Measurements from ENCODE around the gene KCNN2.
A peak's percentile ranks its signal among the peaks of the same experiment; 100 is the strongest.
"Not testable (repeated sequence)": the region's sequence is repeated elsewhere in the genome, so short reads cannot be mapped to it uniquely, and the experiment has no call there.

Gene KCNN2

DNA sequence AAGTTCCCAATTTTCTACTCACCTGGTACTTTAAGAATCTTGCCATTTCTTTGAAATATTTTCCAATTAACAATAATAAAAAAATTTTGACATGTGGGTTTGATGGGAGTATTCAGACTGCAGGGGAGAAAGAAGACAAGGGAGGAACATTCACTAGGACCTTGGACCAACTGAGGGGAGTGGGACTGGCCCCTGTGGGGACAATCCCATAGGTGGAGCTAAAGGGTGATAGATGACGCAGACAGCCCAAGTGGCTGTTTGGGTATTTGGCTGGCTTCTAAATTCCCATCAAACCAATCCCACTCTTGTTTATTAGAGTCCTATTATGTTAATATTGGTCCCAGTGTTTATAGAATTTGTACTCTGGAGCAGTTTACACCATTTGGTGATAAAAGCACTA lies 65.3 kb downstream of the KCNN2 start:
- no peak for DNase-seq

DNA sequence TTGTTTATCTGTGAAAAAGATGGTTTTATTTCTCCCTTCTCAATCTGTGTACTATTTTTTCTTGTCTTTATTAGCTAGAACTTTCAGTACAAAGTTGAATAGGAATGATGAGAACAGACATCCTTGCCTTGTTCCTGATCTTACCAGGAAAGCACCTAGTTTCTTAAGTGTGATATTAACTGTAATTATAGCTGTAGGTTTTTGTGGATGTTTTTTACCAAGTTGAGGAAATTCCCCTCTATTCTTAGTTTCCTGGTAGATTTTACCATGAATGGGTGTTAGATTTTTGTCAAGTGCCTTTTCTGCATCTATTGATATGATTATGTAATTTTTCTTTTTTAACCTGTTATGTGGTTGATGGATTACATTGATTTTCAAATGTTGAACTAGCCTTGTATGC lies 68.7 kb downstream of the KCNN2 start:
- DNase-seq: no peak

DNA sequence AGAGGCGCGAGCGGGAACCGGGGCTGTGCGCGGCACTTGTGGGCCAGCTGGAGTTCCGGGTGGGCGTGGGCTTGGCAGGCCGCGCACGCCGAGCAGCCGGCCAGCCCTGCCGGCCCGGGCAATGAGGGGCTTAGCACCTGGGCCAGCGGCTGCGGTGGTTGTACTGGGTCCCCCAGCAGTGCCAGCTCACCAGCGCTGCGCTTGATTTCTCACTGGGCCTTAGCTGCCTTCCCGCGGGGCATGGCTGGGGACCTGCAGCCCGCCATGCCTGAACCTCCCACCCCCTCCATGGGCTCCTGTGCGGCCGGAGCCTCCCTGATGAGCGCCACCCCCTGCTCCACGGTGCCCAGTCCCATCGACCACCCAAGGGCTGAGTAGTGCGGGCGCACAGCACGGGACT lies 70.8 kb downstream of the KCNN2 start:
- DNase-seq: not testable (repeated sequence)

DNA sequence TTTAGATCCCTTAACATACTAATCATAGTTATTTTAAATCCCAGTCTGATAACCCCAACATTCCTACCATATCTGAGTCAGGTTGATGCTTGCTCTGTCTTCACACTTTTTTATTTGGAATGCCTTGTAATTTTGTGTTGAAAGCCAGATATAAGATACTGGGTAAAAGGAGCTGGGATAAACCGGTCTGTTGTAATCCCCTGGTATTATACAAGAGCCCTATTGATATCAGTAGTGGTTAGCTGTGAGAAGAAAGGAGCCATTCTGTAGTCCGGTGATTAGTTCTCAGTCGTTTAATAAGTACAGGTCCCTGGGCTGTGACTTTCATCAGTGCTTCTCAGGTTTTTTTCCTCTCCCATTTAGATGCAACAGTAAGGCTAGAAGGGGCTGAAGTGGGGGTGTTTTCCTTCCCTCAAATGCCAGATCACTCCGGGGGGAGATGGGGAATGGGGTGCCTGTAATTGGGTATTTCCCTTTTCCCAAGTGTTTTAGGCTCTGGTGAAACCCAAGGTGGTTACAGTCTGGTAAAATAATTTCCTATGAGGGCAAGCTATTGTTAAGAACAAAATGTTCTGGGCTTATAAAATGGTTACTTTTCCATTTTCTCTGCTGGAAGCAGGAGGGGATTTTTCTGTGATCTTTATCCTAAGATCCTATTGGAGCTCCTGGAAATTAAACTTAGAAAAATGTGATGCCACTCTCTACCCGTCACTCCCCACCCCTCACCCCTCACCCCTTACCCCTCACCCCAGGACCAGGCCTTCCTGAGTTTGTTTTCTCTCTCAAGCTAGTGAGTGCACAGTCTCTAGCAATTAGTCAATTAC lies 72.7 kb downstream of the KCNN2 start:
- DNase-seq: no peak

DNA sequence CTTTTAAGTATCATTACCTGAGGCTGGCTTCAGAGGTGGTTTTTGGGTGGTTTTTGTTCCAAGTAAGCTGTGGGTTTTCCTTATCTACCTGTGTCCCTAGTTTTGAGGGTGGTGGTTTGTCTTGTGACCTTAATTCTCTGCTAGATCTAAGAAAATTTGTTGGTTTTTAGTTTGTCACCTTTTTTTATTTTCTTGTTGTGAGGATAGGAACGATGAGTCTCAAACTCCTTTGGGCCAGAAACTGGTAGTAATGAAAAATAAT lies 73.3 kb downstream of the KCNN2 start:
- no peak for DNase-seq

DNA sequence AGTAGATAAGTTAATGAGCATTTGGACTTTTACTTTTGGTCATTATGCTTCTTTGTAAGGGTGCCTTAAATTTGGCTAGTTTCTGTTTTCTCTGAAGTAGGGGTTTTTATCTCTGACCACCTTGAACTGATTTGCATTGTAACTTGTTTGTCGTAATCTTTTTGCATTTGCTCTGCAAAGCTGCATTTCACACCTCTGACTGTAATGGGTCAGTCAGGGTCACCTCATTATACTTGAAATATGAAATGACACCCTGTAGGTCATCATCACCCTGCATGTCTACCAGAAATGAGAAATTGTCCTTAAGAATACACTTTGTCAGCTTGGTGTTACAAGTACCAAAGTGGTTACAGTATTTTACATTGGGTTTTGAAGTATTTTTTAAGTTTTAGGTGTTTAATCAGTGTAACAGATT lies 74.0 kb downstream of the KCNN2 start:
- DNase-seq: no peak

DNA sequence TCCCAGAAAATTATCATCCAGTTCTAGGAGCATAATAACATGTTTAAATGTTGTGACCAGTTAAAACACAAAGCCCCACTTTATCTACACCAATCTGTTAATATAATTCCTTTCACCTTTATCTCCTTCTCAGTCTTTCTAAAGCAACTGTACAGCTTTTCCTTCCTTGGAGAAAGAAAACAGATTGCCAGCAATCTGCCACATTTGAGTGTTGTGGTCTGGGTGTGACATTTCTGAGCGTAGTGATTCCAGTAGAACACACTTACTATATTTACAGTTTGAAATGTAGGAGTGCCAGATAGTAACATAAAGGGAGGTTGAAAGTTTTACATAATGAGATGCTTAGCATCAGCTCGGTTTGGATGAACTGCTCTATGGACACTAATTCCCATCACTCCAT lies 76.1 kb downstream of the KCNN2 start:
- no peak for DNase-seq

DNA sequence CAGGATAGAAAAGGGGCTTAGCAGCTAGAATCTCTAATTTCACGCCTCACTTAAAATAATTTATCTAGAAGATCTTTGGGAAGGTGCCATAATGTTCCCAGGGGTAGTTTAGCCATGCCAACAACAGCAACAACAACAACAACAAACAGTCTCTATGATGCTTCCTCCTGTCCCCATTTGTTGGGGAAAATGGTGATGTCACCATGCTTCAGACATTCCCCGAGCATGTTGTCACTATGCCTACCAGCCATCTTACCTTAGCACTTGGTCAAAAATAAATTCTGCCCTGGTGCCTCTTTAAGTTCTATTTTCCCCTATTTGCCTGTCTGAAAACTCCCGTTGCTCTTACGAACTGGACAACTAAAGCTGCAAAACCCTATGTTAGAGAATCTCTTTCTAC lies 76.6 kb downstream of the KCNN2 start:
- DNase-seq: peak; percentile 63

DNA sequence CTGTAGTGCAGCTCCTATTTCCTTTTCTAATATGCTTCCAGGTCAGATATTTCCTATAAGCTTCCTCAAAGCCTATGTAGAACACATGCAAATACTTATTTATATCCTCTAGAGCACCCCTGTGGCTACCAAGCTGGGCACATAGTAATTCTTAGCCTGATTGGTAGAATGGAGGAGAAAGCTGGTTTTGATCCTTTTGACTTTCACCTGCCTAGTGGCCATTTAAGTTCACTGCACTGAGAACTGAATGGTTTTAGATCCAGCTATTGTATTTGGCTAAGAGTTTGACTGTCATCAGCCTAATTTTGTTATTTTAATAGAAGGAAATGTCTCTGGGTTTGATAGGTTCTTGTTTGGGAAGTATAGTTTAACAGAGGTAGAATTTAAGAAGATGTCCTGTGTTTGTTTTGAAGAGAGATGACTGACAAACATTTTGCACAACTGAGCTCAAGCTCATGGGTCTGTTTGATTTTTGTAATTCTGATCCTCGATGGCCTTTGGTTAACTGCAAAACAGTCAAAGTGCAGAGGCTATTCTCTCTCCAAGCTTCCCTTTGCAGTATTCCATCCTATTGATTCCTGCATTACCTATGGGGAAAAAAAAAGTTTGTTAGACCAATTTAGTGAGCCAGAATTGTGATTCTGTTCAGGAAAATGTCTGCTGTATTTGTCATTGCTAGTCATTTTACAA lies 85.4 kb downstream of the KCNN2 start:
- no peak for DNase-seq

DNA sequence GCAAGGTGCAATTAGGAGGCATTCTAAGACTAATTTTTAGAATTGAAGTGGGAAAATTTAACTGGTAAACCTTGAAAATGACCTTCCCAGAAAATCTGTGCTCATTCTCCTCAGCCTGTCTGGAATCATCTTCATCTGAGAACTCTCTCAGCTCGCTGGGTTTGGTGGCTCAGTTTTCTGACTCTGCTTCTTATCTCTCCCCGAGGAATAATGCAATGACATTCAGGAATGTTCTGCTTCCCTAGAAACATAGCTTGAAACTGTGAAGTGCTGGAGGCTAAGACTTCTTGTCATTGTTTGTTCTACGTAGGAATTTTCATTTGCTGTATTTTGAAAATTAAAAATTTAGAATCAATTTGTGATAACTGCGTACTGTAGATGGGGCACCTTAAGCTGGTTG lies 86.6 kb downstream of the KCNN2 start:
- no peak for DNase-seq

DNA sequence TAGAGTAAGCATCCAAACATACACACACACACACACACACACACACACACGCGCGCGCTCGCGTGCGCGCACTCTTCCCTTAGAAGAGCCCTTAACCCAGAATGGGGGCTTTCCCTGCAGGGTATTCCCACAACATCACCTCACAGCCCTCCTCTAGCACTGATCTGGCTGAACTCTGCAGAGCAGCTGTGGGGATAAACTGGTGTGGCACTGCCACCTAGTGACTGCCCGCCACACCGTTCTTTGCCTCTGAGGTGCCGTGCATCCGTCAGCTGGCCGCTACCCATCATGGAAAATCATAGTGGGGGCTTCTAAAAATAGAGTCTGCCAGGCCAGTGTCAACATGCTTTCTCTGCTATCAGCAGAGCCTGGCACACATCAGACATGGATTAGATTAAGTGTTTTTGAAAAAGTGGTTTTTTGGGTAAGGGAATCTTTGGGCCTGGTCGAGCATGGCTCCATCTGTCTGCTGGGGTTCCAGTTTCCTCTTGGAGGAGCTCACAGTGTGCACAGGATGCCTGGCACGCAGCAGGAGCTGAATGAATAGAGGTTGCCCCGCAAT lies 88.1 kb downstream of the KCNN2 start:
- peak; percentile 88 for DNase-seq

DNA sequence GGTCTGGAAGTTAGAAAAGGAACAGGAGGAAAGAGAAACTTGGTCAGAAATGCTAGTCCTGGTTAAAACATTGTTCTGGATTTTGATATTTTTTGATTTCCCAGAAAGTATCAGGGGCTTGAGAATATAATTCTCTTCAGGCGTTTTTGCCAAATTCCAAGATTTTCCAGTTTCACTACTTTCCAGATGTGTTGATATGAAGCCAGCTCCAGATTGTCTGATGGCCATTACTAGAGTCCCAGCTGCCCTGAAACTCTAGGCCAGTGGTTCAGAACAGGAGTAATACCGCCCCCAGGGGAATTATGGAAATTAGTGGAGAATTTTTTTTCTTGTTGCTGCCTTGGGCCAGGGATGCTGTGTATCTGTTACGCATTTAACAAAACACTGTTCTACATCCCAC lies 88.6 kb downstream of the KCNN2 start:
- DNase-seq: no peak

DNA sequence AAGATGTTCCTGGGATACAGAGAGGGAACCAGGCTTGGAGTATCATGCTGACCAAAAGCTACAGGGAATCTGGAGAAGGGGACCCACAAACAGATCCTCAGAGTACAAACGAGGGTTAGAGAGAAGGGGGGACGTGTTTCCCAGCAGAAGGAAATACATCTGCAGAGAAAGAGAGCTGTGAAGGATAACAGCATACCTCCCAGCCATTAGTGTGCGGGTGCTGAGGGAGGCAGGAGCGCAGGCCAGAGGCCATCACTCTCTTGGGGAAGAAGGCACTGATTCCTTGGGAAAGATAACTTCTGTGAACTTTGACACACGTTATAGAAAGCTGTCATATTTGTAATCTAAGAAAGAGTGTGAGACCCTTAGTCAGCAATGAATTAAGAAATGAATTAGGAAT lies 96.9 kb downstream of the KCNN2 start:
- no peak for DNase-seq

DNA sequence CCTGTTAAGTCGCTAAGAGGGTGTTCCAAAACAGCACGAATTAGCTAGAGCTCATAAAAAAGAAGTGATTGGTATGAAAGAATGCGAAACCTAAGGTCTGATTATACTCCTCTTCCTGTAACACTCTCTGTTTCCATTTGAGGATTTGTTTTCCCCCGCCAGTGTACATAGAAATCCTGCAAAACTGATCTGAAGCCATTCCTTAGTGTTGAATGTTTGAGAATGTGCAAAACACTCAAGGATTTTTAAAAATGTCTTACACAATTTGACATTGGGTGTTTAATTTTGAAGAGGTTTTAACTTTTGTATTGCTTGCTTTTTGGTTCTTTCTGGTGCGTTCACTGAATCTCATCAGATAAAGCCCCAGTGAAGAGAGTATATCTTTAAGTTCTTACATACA lies 105.3 kb downstream of the KCNN2 start:
- DNase-seq: no peak

DNA sequence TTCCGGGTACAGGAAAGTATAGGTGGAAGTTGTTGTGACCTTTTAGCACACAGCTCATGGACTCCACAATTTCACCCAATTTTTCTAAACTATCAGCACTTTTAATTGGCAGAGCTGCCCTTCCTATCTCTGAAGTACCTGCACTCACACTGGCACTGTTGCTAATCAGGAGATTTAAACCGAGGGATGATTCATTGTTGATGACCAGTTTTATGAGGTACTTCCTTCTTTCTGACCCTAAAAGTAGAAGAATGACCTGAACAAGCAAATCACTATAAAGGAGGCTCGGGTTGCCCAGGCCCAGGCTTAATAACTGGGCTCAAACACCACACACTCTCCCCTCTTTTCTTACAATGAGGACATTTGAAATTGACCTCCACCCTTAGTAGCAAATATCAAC lies 105.9 kb downstream of the KCNN2 start:
- DNase-seq: no peak

DNA sequence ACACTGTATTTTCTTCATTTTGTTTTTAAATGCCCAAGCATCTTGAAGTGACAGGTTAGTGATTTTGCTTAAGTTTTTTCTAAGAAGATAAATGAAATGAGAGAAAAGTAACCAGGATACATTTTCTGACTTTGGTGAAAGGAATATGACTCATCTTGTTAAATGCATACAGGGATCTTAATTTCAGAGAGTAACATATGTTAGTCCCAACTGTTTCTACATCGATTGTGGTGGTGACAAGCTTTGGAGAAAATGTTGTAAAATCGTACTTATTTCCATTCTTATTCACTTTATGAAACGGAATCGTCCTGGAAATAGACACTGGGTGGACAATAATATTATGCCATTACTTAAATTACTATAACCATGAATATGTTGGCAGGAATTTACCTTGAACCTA lies 107.5 kb downstream of the KCNN2 start:
- no peak for DNase-seq

DNA sequence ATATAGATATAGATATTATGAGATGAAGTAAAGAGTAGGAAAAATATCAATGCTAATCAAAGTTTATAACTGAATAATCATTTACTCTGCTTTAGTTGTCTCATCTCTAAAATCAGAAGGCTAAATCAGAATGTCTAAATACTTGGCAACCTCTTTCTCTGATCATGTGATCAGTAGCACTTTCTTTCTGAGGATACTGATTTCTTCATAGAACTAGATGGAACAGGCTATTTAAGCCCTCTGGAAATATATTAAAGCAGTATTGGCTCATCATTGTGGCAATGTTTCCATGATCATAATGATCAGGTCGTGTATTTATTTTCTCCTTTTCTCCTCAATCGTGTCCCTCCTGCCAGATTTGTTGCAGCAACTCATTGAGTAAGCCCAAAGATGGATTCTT lies 109.7 kb downstream of the KCNN2 start:
- no peak for DNase-seq

DNA sequence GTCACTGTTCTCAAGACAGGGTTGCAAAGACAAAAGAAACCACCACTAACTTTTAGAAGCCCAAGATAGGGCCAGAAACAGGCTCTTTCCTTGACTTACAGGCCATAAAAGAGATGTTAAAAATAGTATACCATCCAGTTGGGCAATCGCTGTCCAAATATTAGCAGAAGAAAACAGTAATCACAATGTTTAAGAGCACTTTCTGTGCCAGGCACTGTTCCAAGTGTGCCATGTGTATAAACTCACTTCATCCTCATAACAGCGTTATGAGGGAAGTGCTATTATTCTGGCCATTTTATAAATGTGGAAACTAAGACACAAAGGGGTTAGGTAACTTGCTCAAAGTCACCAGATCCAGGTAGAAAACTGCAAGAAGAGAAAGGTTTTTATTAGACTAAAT lies 111.7 kb downstream of the KCNN2 start:
- DNase-seq: no peak

DNA sequence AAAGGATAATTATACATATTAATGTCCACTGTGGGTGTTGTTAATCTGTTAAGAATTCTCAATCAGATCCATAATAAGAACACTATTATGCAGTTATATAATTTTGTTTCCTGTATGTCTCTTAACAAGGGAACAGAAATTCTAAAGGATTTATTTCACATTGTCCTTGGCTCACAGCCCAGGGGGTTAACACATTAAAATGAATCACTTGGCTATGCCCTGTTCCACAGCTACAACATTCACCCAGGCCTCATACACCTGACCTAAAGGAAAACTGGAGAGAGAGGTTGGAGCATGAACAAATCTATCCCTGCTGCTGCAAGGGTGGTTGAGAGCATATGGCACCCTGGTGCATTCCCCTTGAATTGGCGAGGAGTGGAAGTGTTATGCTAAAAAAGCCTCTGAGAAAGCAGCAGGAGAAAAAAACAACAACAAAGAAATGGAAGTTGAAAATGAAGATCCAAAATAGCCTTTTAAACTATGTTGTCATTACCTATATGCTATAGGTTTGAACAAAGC lies 116.0 kb downstream of the KCNN2 start:
- DNase-seq: no peak

DNA sequence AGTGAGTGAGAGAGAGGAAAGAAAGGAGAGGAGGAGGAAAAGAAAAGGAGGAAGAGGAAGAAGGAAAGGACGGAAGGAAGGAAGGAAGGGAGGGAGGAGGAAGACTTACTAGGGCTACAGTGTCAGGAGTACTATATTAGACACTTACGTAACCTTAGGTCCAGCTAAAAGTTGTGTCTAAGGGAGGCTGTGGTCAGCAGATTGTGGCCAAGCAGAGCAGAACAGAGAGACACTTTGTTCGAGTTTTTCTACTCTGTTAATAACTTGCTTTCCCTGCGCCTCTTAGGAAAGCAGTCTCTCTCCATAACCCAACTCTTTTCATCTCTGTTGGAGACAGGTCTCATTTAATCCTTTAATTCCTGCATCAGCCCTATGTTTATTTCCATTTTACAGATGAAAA lies 138.9 kb downstream of the KCNN2 start:
- DNase-seq: no peak

DNA sequence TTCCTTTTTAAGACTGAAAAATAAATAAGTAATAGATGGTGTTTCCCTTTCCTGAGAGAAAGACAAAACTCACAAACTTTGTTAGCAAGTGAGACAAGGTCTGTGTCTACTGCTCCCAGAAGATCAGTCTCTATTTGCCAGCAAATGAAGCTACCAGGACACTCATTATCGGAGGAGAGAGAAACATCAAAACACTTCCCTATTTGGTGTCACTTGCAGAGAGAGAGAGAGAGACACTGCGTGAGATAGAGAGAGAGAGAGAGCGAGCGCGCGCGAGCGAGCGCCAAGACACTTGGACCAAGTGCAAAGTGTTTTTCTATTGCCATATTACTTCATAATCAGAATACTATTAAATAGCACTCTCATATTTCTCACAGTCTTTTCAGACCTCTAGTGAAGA lies 142.7 kb downstream of the KCNN2 start:
- DNase-seq: no peak

DNA sequence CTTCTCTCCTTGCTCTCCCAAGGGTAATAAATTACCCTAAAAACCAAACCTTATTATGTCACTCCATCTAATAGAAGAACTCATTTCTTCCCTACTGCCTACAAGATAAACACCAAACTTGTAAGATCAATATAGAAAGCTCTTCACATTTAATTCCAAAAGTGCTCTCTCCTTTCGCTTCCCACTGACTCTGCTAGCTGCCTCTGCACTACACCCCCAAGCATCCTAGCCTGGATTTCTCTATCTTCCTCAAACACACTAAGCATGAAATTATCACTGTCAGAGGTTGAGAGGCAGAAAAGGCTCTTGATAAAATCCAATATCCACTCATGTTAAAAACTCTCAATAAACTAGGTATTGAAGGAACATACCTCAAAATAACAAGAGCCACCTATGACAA lies 162.4 kb downstream of the KCNN2 start:
- DNase-seq: no peak

DNA sequence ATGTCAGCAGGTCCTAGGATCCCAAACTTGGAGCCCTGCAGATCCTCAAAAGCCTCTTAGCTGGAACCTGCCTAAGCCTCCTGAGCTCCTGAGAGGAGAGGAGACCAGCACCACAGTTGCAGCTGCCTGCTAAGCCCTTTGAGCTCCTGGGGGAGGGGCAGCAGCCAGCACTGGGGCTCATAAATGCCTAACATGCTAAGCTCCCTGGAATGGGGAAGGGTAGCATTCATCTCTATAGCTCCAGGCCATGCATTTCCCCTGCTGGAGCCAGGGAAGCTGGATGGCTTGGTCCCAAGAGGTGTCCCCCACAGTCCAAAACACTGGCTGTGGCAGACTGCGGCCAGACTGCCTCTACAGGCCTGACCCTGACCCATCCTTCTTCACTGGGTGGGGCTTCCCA lies 182.7 kb downstream of the KCNN2 start:
- DNase-seq: peak; percentile 92

Measured in islet precursor cell (in vitro differentiated cells).